GM18870 (cell line): Measurements from ENCODE around the gene SLC38A3.
"Not testable (repeated sequence)": the region's sequence is repeated elsewhere in the genome, so short reads cannot be mapped to it uniquely, and the experiment has no call there.

Source experiments
- ATAC-seq: cut with Tn5 transposase; IDR thresholded peaks from one replicate; pipeline ENCODE4 v1.9.1; 2021; ENCODE audit warnings: moderate library complexity; ENCODE audit not compliant: unreplicated experiment

SLC38A3 gene

GRCh38 chr3:50245831-50246516, 40.9 kb downstream of the SLC38A3 start:
- no peak for ATAC-seq

GRCh38 chr3:50246517-50246954, 41.5 kb downstream of the SLC38A3 start:
- ATAC-seq = no peak

GRCh38 chr3:50248387-50248786, 43.3 kb downstream of the SLC38A3 start:
- ATAC-seq = no peak

GRCh38 chr3:50249457-50249856, 44.4 kb downstream of the SLC38A3 start:
- no peak for ATAC-seq

GRCh38 chr3:50250514-50250913, 45.4 kb downstream of the SLC38A3 start:
- ATAC-seq = no peak

- no peak for ATAC-seq
Observed at GRCh38 chr3:50251220-50251619, 46.1 kb downstream of the SLC38A3 start.

GRCh38 chr3:50254577-50255250, 49.6 kb downstream of the SLC38A3 start:
- no peak for ATAC-seq

GRCh38 chr3:50255251-50255615, 50.2 kb downstream of the SLC38A3 start:
- no peak for ATAC-seq

- ATAC-seq = no peak
Observed at GRCh38 chr3:50256978-50257890, 52.2 kb downstream of the SLC38A3 start.

GRCh38 chr3:50258029-50258680, 53.1 kb downstream of the SLC38A3 start:
- no peak for ATAC-seq

GRCh38 chr3:50258979-50259378, 53.9 kb downstream of the SLC38A3 start:
- no peak for ATAC-seq

- ATAC-seq = no peak
Observed at GRCh38 chr3:50259432-50260026, 54.5 kb downstream of the SLC38A3 start.

GRCh38 chr3:50260027-50260941, 55.2 kb downstream of the SLC38A3 start:
- ATAC-seq = peak; percentile 37

- no peak for ATAC-seq
Observed at GRCh38 chr3:50260942-50261441, 55.9 kb downstream of the SLC38A3 start.

GRCh38 chr3:50261505-50261904, 56.4 kb downstream of the SLC38A3 start:
- no peak for ATAC-seq

GRCh38 chr3:50262200-50262599, 57.1 kb downstream of the SLC38A3 start:
- ATAC-seq = not testable (repeated sequence)

GRCh38 chr3:50262778-50263177, 57.7 kb downstream of the SLC38A3 start:
- ATAC-seq = no peak

GRCh38 chr3:50263478-50264382, 58.7 kb downstream of the SLC38A3 start:
- no peak for ATAC-seq
